ENCODE measurements around the gene PTPRC.

DNA sequence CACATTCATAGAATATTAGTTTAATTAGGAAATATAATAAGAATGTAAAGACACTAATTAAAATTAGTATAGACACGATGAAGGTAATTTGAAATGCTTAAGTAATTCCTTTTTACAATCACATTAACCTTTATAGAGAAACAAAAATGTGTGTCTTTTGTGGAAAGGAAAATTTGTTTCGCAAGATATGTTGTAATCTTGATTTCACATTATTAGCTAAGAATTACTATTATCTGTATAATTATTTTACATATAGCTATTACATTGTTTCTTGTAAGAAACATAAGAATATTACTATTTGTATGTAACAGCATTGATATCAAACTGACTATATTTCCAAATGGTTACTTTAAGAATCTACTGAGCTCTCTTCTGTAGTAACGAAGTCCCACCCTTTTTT, 111.2 kb downstream of the PTPRC start:
- no peak for TF ChIP-seq ZNF274 (IDR thresholded peaks at IDR 0.05; ENCODE audit: low read depth, low read length)
- TF ChIP-seq YY1 (IDR thresholded peaks at IDR 0.05; ENCODE audit: insufficient read depth, insufficient read length), result no peak
- no peak for TF ChIP-seq SUZ12 (IDR thresholded peaks at IDR 0.05; ENCODE audit: extremely low read depth, insufficient read depth, insufficient read length)
